AG20443 (cell line): ENCODE data around the gene BTBD16.

ENCODE experiments used
- DNase-seq: peaks from one replicate; pipeline ENCODE4 v3.0.0; 2012; ENCODE audit warnings: low spot score, mixed read lengths

BTBD16 gene

GRCh38 chr10:122271076-122271475 is at the start of gene BTBD16:
BTBD16 (plus strand) TSS chr10:122271296; CDS start chr10:122275082, 3,786 bp downstream.
- DNase-seq: no peak

DNA sequence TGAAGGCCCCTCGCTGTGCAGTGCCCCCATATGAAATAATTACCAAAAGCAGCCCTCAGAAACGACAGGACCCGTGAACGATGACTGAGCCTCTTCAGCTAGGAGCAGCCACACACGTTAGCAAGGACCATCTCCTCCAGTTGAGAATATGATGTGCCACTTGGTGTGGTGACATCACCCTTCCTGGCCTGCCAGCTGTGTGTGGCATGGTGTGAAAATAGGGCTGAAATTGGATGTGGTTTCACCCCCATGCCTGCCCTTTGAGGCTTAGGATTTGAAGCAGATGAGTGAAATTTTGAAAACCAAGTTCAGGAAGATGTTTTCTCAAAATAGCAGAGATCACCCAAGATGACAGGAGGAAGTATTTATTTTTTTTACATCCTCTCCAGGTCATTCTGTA is 49.1 kb upstream of the BTBD16 start:
- no peak for DNase-seq

- no peak for DNase-seq
These were observed 48.5 kb upstream of the BTBD16 start for GRCh38 chr10:122222638-122223037.

DNA sequence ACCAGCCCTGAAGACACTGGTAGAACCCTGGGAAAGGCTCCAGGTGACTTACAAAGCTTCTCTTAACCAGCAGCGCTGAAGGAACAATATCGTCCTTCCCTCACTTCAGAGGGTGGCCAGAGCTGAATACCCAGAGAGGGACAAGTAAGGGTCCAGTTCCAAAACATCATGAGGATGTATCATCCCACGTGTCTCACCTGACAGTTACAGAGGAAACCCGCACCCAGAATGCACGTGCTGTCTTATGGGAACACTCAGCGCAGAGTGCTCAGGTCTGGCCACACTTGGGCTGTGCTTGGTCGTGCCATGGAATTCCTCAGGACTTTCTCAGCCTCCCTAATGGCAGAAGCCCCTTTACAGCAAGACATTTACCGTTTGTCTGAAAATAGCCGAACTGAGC is 46.9 kb upstream of the BTBD16 start:
- no peak for DNase-seq

DNA sequence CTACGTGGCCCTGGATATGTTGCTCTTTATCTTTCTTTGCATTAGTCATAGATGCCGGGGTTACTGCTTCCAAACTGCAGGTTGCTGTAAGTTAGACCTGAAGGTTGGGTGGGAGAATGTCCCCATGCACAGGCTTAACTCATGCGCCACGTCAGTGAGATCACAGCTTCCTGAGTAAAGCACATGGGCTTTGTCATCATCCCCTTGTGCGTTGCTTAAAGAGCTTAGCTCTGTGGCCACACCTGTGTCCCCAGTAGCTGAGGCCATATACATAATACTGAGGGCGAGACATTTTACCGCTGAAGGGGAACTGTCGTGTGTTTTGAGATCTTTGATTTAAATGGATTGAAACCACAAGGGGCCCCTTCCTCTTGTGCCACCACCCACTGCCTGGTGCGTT is 45.8 kb upstream of the BTBD16 start:
- DNase-seq: no peak

GRCh38 chr10:122227754-122228153 is 43.3 kb upstream of the BTBD16 start:
- DNase-seq: no peak

DNA sequence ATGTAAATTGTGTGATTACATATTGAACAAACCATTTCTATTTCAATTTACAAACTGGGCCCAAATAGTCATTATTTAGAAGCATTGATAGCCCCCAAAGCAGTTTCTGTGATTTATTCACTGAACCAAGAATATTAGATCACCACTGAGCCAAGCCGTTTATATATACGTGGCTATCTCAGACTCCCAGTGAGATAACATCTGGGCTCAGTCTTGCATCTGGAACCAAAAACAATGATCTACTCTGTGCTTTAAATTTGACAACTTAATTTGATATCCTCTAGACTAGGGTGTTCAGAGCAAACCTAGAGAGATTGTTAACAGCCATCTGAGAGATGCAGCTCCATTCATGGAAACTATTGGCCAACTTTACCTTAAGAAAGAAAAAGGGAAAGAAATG is 41.4 kb upstream of the BTBD16 start:
- DNase-seq: no peak

DNA sequence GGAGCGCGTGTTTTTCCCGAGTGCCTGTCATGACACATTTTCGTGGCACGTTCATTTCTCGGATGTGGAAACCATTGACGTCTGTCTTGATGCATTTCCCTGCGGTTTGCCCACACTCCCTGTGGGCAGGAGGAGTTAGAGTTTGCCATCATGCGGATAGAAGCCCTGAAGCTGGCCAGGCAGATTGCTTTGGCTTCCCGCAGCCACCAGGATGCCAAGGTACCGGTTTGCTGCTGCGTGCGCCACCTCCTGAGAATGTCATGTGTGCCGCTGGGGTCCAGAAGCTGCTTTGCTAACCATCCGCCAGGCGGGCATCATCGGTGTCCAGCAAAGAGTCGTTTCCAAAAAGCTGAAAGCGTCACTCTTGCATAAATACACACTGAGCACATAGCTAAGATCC is 40.9 kb upstream of the BTBD16 start:
- no peak for DNase-seq

DNA sequence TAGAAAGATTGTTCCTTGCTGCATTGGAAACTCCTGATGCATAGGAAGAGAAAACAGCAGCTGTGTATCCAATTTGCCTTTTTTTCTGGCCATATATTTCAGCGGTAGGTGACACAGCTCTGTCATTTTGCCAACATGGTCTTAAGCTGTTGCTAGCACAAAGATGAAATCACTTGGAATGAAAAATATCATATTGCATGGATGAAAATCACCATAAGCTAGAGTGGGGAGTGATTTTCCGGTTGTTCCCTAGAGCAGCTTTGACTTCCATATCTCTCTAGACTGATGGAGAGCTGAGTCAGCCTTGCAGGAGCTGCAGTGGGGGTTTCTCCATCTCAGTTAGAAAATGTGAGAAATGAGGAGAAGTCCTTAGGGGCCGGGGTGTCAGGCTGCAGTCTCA is 38.3 kb upstream of the BTBD16 start:
- DNase-seq: no peak

DNA sequence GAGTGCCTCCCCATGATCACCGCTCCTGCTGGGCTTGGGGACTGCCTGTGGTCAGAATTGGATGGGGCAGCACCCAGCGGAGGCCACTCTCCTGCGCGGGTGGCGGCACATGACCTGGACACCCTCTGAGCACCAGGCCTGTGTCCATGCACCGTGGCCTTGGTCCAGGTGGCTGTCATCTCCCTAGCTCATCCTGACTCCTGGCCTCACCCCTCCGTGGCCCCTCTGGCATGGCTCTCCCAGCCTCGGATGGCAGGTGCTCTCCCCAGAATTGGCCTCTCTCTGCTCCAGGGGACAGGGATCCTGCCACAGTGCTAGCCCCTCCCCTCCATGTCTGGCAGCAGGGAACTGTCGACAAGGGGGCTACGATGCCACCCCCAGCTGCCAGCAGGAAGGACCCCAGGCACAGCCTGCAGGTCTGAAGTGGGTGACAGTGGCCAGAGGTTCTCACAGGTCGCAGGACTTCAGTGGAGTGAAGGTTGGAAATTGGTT is 37.2 kb upstream of the BTBD16 start:
- DNase-seq: no peak

DNA sequence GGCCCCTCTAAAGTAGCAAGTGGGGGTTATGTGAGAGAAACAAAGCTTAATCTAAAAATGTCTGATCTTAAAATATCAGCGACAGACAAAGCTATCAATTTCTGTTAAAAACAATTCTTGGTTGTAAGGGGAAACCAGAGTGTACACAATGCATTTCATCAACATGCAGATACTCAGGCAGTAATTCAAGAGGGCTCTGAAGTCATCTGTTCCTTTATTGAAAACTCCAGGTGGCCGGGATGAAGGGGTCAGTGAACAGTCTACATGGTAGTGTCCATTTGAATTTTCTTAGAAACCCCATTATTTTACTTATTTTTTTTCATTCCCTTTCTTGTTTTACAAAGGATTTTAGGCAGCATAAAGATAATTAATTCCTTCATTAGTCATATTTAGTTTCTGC is 36.7 kb upstream of the BTBD16 start:
- DNase-seq: no peak

DNA sequence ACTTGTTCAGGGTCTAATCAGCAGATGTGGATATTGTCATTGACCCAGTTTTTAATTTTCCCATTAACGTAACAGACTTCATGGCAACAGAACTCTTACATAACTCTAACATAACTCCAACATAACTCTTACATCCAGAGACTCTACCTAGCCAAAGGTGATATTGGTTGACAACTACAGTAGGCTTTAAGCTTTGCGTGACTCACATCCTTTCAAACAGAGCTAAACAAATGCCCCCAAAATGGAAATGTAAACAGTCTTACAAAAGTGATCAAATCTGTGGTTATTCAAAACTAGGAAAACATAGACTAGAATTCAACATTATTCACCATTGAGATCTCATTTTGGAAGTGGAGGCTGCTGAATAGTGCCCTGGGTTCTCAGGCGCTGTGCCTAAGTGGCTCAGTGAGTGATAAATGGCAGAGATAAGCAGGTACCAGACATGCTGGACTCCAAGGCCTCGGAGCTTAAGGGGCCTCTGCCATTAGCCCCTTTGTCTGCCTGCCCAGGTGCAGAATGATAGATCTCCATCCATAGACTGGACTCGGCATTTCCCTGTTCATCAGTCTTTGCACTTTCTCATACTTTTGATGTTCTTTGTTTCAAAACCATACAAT is 34.3 kb upstream of the BTBD16 start:
- no peak for DNase-seq

GRCh38 chr10:122237331-122237990 is 33.6 kb upstream of the BTBD16 start:
- no peak for DNase-seq

DNA sequence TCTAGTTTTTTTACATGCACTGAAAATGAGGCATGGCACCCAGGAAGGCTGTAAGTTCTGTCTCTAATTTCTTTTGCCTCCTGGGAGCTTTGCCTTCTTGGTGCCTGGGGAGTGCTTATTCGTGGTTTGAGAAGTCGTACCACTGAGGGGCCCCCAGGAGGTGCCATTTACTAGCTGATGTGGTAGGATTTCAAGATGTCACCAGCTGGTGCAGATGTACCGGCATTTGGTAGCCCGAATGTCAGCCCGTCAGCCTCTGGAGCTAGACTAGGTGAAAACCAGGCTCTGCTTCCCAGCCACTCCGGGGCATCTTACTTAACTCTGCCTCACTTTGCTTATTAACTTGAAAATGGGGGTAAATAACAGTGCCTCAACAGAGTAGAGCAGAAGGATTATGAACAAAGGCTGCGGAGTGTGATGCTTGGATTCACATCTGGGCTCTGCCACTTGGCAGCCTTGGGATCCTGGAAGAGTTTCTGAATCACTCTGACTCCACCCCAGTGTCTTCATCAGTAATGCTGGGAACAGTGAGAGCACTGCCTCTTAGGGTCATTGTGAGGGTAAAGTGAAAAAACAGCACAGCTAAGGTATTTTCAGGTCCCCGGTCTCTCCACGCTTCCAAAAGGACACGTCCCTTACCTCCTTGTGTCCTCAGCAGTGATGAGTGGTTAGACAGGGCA is 31.4 kb upstream of the BTBD16 start:
- DNase-seq: peak; percentile 90

DNA sequence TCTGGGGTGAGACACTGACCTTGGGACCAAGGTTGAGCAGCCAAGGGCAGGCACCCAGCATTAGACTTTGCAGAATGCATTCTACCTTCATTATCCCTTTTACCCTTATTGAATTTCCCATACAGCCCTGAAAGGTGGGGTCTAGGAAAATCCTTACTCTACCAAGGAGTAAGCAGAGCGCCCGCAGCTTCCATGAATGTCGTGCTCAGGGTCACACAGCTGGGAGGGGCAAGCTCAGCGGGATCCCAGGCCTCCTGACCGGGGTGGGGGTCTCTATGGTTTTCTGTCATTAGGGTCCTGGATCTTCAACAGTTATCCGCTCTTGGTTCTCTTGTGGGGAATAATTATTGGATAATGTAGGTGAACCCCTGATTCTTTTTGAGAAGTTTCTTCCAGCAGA is 30.7 kb upstream of the BTBD16 start:
- no peak for DNase-seq

- no peak for DNase-seq
These were observed 29.3 kb upstream of the BTBD16 start for GRCh38 chr10:122241836-122242235.

DNA sequence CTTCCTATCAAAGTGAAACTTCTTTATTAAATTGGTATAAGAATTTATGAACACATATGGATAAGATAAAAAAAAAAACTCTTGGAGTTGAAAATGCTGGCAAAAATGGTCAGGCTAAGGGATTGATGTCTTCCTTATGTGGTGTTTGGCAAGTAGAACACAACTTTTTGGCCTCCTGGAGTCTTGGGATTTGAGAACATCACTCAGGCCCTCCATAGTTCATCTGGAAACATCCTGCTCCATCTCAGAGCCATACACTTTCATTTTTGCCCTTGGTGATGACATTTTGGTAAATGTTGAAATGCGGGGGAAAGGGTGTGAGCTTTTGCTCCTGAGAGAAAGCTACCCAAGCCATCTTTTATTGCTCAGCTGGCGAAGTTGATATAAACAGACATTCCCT is 27.5 kb upstream of the BTBD16 start:
- no peak for DNase-seq

DNA sequence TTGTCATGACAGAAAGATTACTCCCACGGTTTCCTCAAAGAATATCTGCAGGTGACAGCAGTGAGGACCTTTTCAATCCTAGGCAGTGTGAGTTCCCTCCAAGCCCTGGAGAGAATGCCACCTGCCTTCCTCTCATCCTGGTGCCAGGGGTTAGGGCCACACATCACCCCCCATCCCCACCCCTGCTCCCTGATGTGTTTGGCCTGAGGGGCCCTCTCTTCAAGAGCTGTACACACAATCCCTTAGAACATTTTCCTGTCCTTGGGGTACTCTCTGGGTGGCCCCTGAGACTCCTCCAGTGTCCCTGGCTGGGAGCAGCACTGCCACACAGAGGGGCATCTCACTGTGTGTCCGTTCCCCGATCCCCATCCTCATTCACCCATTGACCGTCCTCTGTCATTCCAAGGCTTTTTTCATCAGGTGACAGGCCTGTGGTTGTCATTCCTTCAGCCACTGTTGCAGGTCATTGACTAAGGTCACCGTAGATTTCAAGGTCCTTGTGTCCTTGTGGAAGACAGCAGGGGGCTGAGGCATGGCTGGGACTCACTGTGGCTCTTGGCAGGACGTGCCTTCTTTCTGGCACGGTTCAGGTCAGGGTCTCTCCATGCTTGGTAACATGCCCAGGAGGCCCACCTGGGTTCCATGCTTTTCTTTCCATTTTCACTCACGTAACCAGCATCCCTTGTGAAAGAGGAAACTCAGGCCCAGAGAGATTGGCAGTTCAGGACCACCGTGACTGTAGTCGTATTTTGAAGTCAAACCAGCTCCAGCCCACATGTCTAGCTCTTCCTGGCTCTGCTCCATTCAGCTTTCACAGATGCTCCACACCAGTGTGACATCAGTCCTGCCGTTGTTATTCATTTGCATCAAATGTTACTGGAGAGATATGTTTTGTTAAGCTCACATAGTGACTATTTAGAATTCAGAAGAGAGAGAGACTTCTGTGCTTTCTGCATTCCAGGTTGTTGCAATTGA is 26.8 kb upstream of the BTBD16 start:
- DNase-seq: no peak

DNA sequence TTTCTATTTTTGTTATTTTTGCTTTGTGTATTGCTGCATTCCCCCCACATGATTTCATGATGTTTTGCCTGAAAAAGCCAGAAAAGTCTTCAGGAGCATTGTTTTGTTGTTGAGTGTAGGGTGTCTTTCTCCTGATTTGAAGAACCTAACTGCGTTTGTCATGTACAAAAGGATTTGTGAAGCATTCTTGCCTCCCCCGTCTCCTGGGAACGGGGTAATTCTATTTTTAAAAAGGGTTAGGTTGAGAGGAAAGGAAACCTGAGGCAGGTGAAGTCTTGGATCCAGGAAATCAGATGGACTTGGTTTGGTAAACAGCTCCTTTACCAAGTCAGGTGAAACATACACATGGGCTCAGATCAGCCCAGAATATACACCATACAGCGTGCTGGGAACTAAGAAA is 26.0 kb upstream of the BTBD16 start:
- DNase-seq: no peak

GRCh38 chr10:122245897-122246296 is 25.2 kb upstream of the BTBD16 start:
- DNase-seq: no peak

GRCh38 chr10:122246830-122247520 is 24.1 kb upstream of the BTBD16 start:
- DNase-seq: no peak
